ENCODE measurements around the gene INHA. TPM values are rescaled to one million over a fixed set of nuclear protein-coding genes. Genes with fewer than 3 reads are reported as not detected.

The INHA gene
- total RNA-seq, 2 experiments from 2014 or later: not detected

DNA sequence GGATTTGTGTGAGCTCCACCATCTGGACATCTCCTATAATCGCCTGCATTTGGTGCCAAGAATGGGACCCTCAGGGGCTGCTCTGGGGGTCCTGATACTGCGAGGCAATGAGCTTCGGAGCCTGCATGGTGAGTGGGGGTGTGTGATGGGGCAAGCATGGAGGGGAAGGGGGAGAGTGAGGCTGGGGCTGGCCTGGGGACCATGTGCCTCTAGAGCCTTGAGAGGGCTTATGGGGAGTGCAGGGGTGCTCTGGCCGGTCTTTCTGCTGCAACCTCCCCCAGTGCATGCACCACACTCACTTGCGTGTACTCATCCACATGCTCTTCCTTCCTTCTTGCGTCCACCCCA is 33.5 kb downstream of the INHA start:
- peaks cover 22% of the 10 kb centered on the region for H3K36me3 Mint-ChIP-seq (ENCODE audit: low read depth)
- POLR2A ChIA-PET: no interaction called here

DNA sequence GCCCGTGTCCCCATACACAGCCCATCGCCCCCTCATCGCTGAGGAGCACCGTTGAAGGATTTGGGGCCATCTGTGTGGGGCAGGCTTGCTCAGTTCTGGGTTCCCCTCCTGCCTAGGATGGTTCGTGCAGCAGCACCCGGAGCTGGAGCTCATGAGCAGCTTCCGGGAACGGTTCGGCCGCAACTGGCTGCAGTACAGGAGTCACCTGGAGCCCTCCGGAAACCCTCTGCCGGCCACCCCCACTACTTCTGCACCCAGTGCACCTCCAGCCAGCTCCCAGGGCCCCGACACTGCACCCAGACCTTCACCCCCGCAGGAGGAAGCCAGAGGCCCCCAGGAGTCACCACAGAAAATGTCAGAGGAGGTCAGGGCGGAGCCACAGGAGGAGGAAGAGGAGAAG is 35.8 kb downstream of the INHA start:
- no peak overlapping the region for H3K27ac Mint-ChIP-seq
- no peaks in the 10 kb centered on the region for H3K27me3 Mint-ChIP-seq
- ChIA-PET CTCF (interaction anchor here (1.2 kb wide), 1 partner anchor 35 kb away, joined by 3 read pairs; no protein-coding TSS in a partner anchor), POLR2A (no interaction called here)
- H3K36me3 Mint-ChIP-seq (ENCODE audit: low read depth): peaks cover 27% of the 10 kb centered on the region
- H3K4me1 Mint-ChIP-seq (ENCODE audit: low read depth): peaks cover 13% of the 10 kb centered on the region
- ATAC-seq (no peak), DNase-seq (no peak)
- TF ChIP-seq CTCF (IDR thresholded peaks at IDR 0.05): no peak
- intact Hi-C loops (cut with micrococcal nuclease): no loop called here
- no peak overlapping the region for H3K4me3 Mint-ChIP-seq
- H3K9me3 Mint-ChIP-seq: no peaks in the 10 kb centered on the region

More for the DNA sequence above, 33.5 kb downstream of the INHA start:
- H3K4me3 Mint-ChIP-seq: no peak overlapping the region
- H3K4me1 Mint-ChIP-seq (ENCODE audit: low read depth): no peaks in the 10 kb centered on the region
- no peak for TF ChIP-seq CTCF (IDR thresholded peaks at IDR 0.05)
- H3K27ac Mint-ChIP-seq: no peak overlapping the region
- no peaks in the 10 kb centered on the region for H3K27me3 Mint-ChIP-seq
- no peak for ATAC-seq
- intact Hi-C loops (cut with micrococcal nuclease): no loop called here
- DNase-seq: no peak
- CTCF ChIA-PET: interaction anchor here (1.6 kb wide), 1 partner anchor 65 kb away, joined by 6 read pairs; no protein-coding TSS in a partner anchor
- H3K9me3 Mint-ChIP-seq: no peaks in the 10 kb centered on the region

DNA sequence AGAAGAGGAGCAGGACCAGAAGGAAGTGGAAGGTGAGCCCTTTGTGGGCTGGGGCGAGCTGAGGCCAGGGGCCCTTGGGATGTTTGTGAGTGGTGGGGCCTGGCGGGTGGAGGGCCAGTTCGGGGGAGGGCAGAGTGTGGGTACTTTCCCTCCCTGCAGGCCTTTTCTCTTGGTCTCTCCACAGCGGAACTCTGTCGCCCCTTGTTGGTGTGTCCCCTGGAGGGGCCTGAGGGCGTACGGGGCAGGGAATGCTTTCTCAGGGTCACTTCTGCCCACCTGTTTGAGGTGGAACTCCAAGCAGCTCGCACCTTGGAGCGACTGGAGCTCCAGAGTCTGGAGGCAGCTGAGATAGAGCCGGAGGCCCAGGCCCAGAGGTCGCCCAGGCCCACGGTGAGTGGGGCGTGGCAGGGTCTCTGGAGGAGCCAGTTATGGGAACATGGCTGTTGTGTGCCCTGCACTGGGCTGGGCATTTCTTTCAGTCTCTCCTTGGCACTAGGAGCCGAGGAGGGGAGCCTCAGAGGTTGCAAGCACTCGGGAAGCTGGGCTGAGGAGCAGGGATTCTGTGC is 36.4 kb downstream of the INHA start:
- no peak for DNase-seq
- Mint-ChIP-seq H3K9me3 (no peaks in the 10 kb centered on the region), H3K36me3 (ENCODE audit: low read depth) (peaks cover 27% of the 10 kb centered on the region), H3K27ac (no peak overlapping the region), H3K4me1 (ENCODE audit: low read depth) (peaks cover 15% of the 10 kb centered on the region), H3K27me3 (no peaks in the 10 kb centered on the region), H3K4me3 (no peak overlapping the region)
- POLR2A ChIA-PET: no interaction called here
- CTCF ChIA-PET: interaction anchor here (1.2 kb wide), 1 partner anchor 35 kb away, joined by 3 read pairs; no protein-coding TSS in a partner anchor
- ATAC-seq: no peak
- TF ChIP-seq CTCF (IDR thresholded peaks at IDR 0.05): no peak
- intact Hi-C loops (cut with micrococcal nuclease): no loop called here

GRCh38 chr2:219609149-219609750 is 37.1 kb downstream of the INHA start:
- no peak for TF ChIP-seq CTCF (IDR thresholded peaks at IDR 0.05)
- ATAC-seq: no peak
- Mint-ChIP-seq H3K27ac (no peak overlapping the region), H3K36me3 (ENCODE audit: low read depth) (peaks cover 22% of the 10 kb centered on the region), H3K4me1 (ENCODE audit: low read depth) (peaks cover 15% of the 10 kb centered on the region), H3K27me3 (no peaks in the 10 kb centered on the region), H3K9me3 (no peaks in the 10 kb centered on the region), H3K4me3 (no peak overlapping the region)
- POLR2A ChIA-PET: no interaction called here
- CTCF ChIA-PET: interaction anchor here (1.2 kb wide), 1 partner anchor 34 kb away, joined by 3 read pairs; no protein-coding TSS in a partner anchor
- intact Hi-C loops (cut with micrococcal nuclease): no loop called here
- no peak for DNase-seq

DNA sequence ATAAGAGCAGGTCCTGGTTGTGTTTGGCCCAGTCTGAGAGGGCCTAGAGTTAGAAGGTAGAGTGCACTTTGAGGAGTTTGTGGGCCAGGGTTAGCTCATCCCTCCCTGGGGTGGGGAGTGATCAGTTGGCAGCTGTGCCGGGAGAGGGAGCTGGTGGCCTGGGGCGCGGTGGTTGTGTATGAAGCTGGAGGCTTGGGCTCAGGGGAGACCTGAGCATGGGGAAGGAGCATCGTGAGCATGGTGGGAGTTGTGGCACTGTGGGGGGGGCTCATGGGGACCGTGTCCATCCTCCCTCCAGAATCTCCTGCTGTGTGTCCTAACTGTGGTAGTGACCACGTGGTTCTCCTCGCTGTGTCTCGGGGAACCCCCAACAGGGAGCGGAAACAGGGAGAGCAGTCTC is 39.2 kb downstream of the INHA start:
- Mint-ChIP-seq H3K36me3 (ENCODE audit: low read depth) (peaks cover 21% of the 10 kb centered on the region), H3K4me3 (no peak overlapping the region), H3K27ac (no peak overlapping the region), H3K4me1 (ENCODE audit: low read depth) (peaks cover 15% of the 10 kb centered on the region), H3K27me3 (no peaks in the 10 kb centered on the region), H3K9me3 (no peaks in the 10 kb centered on the region)
- DNase-seq (no peak), ATAC-seq (no peak)
- TF ChIP-seq CTCF (IDR thresholded peaks at IDR 0.05): no peak
- CTCF ChIA-PET: no interaction called here
- intact Hi-C loops (cut with micrococcal nuclease): no loop called here
- POLR2A ChIA-PET: no interaction called here
